Common myeloid progenitor, CD34-positive (primary cell): ENCODE measurements around the gene BBLN.

Experiments used
- CTCF ChIA-PET: fragments of 350-600 bp; sonication (Branson Sonifier 250); formaldehyde crosslinking; loops from one replicate; lab custom pipeline; 2021; ENCODE audit warnings: antibody characterized with exemption; lab: Charles Lee
- POLR2A ChIA-PET: fragments of 350-600 bp; sonication (Branson Sonifier 250); formaldehyde crosslinking; loops from one replicate; lab custom pipeline; 2021; ENCODE audit warnings: antibody characterized with exemption; lab: Charles Lee
- DNase-seq, 3 donors: peaks; one replicate each; pipeline versions ENCODE4 v3.0.0 to v3.0.0-alpha.2; 2013
- H3K27ac ChIP-seq, 2 experiments: 1 replicate in 1 of 2; 2 replicates in 1 of 2; pipeline ENCODE4 v1.7.0; 2013; ENCODE audit warnings: inconsistent platforms in 2 of 2, low read length in 2 of 2, mild to moderate bottlenecking in 2 of 2, low read depth in 1 of 2, moderate library complexity in 1 of 2; ENCODE audit not compliant: severe bottlenecking in 2 of 2, insufficient read depth in 1 of 2, poor library complexity in 1 of 2
- H3K27me3 ChIP-seq, 5 experiments: replicated peaks in 2 of 5; 1 replicate in 3 of 5; 2 replicates in 2 of 5; pipeline versions ENCODE4 v1.6.1 to v1.7.0; 2013; ENCODE audit warnings: low read length in 4 of 5, mild to moderate bottlenecking in 2 of 5, moderate library complexity in 2 of 5, inconsistent platforms in 1 of 5; ENCODE audit not compliant: insufficient read depth in 5 of 5, control insufficient read depth in 4 of 5
- H3K36me3 ChIP-seq, 4 experiments: 1 replicate in 2 of 4; 2 replicates in 2 of 4; pipeline versions ENCODE4 v1.6.1 to v1.7.0; 2013; ENCODE audit warnings: low read length in 3 of 4, control low read depth in 1 of 4, mild to moderate bottlenecking in 1 of 4; ENCODE audit not compliant: control insufficient read depth in 4 of 4, insufficient read depth in 4 of 4
- H3K4me1 ChIP-seq, 4 experiments: 1 replicate in 3 of 4; 2 replicates in 1 of 4; pipeline versions ENCODE4 v1.6.1 to v1.7.1; 2013; ENCODE audit warnings: low read length in 3 of 4, mild to moderate bottlenecking in 3 of 4, control low read depth in 1 of 4, inconsistent platforms in 1 of 4, moderate library complexity in 1 of 4; ENCODE audit not compliant: control insufficient read depth in 4 of 4, insufficient read depth in 4 of 4; ENCODE audit errors: control extremely low read depth in 1 of 4
- H3K4me3 ChIP-seq, 7 experiments: 1 replicate in 4 of 7; 2 replicates in 3 of 7; pipeline versions ENCODE4 v1.5.1 to v1.7.0; 2013; ENCODE audit warnings: mild to moderate bottlenecking in 7 of 7, low read length in 6 of 7, moderate library complexity in 6 of 7, inconsistent platforms in 2 of 7, low read depth in 2 of 7, control low read depth in 1 of 7; ENCODE audit not compliant: insufficient read depth in 4 of 7, control insufficient read depth in 1 of 7; ENCODE audit errors: extremely low read depth in 1 of 7
- H3K9me3 ChIP-seq, 5 experiments: 1 replicate in 4 of 5; 2 replicates in 1 of 5; pipeline versions ENCODE4 v1.6.1 to v1.7.1; 2013; ENCODE audit warnings: low read length in 4 of 5, mild to moderate bottlenecking in 2 of 5, inconsistent platforms in 1 of 5, low read depth in 1 of 5, moderate library complexity in 1 of 5; ENCODE audit not compliant: control insufficient read depth in 4 of 5, insufficient read depth in 2 of 5; ENCODE audit errors: control extremely low read depth in 1 of 5
- WGBS: methylation state at CpG from one replicate; pipeline ENCODE4 v1.1.5; 2013; ENCODE audit not compliant: insufficient coverage; 5-methylcytosine and 5-hydroxymethylcytosine counted together

BBLN gene

GRCh38 chr9:128206484-128206883 lies 46.4 kb downstream of the BBLN start:
- Histone ChIP-seq H3K36me3 (no peaks in the 10 kb centered on the region), H3K4me3 (no peak overlapping the region), H3K9me3 (no peaks in the 10 kb centered on the region), H3K27ac (no peak overlapping the region), H3K27me3 (no peaks in the 10 kb centered on the region), H3K4me1 (peaks cover 0 to 26% (median 14%) of the 10 kb centered on the region in 4 experiments)
- WGBS, result 86% methylated on average over 1 of the region's 3 CpGs
- POLR2A ChIA-PET, result no interaction called here
- CTCF ChIA-PET, result interaction anchor here (0.9 to 1.8 kb wide), 4 partner anchors 9 to 44 kb away, joined by 3 to 7 read pairs (median 4); no protein-coding TSS in a partner anchor
- no peak for DNase-seq

GRCh38 chr9:128206916-128207910 lies 47.1 kb downstream of the BBLN start:
- Histone ChIP-seq H3K4me1 (peaks cover 0 to 22% (median 14%) of the 10 kb centered on the region in 4 experiments), H3K27me3 (no peaks in the 10 kb centered on the region), H3K27ac (no peak overlapping the region), H3K36me3 (no peaks in the 10 kb centered on the region), H3K9me3 (no peaks in the 10 kb centered on the region), H3K4me3 (no peak overlapping the region)
- POLR2A ChIA-PET, result no interaction called here
- CTCF ChIA-PET, result interaction anchor here (0.9 to 1.8 kb wide), 4 partner anchors 9 to 43 kb away, joined by 3 to 7 read pairs (median 4); no protein-coding TSS in a partner anchor
- 93% methylated on average over 6 of the region's 15 CpGs for WGBS
- no peak for DNase-seq

GRCh38 chr9:128208386-128208785 lies 48.3 kb downstream of the BBLN start:
- Histone ChIP-seq H3K4me1 (peaks cover 0 to 15% (median 12%) of the 10 kb centered on the region in 4 experiments), H3K36me3 (no peaks in the 10 kb centered on the region), H3K9me3 (no peaks in the 10 kb centered on the region), H3K4me3 (no peak overlapping the region), H3K27ac (no peak overlapping the region), H3K27me3 (no peaks in the 10 kb centered on the region)
- WGBS, result 100% methylated on average over 7 of the region's 7 CpGs
- ChIA-PET POLR2A (no interaction called here), CTCF (interaction anchor here (1.0 to 1.7 kb wide), 3 partner anchors 13 to 82 kb away, joined by 3 to 4 read pairs (median 4); partner anchors contain the start of gene CIZ1)
- no peak for DNase-seq

- ChIA-PET POLR2A (no interaction called here), CTCF (interaction anchor here (1.0 to 1.5 kb wide), 3 partner anchors 14 to 82 kb away, joined by 3 to 4 read pairs (median 3); partner anchors contain the start of gene CIZ1)
- DNase-seq, result no peak
- no peak overlapping the region for H3K27ac ChIP-seq
- H3K4me1 ChIP-seq, result peaks cover 0 to 8% (median 6%) of the 10 kb centered on the region in 4 experiments
- no peak overlapping the region for H3K4me3 ChIP-seq
- WGBS, result 84% methylated on average over 8 of the region's 15 CpGs
- H3K36me3 ChIP-seq, result no peaks in the 10 kb centered on the region
- no peaks in the 10 kb centered on the region for H3K27me3 ChIP-seq
- H3K9me3 ChIP-seq, result no peaks in the 10 kb centered on the region
Observed at GRCh38 chr9:128208946-128209669, 49.0 kb downstream of the BBLN start.

- Histone ChIP-seq H3K9me3 (no peaks in the 10 kb centered on the region), H3K27me3 (no peaks in the 10 kb centered on the region), H3K36me3 (no peaks in the 10 kb centered on the region), H3K4me3 (no peak overlapping the region), H3K27ac (no peak overlapping the region), H3K4me1 (no peaks in the 10 kb centered on the region)
- WGBS, result 80% methylated on average over 8 of the region's 12 CpGs
- CTCF ChIA-PET, result interaction anchor here (1.1 to 1.2 kb wide), 2 partner anchors 14 to 44 kb away, joined by 3 read pairs; no protein-coding TSS in a partner anchor
- POLR2A ChIA-PET, result no interaction called here
- DNase-seq, result no peak
Observed at GRCh38 chr9:128211186-128211980, 51.3 kb downstream of the BBLN start.

GRCh38 chr9:128211981-128212281 lies 51.9 kb downstream of the BBLN start:
- Histone ChIP-seq H3K9me3 (no peaks in the 10 kb centered on the region), H3K36me3 (no peaks in the 10 kb centered on the region), H3K27ac (no peak overlapping the region), H3K4me3 (no peak overlapping the region), H3K27me3 (no peaks in the 10 kb centered on the region), H3K4me1 (no peaks in the 10 kb centered on the region)
- DNase-seq, result no peak
- 100% methylated on average over 1 of the region's 2 CpGs for WGBS
- ChIA-PET CTCF (interaction anchor here (1.1 to 2.0 kb wide), 3 partner anchors 15 to 43 kb away, joined by 3 to 4 read pairs (median 3); no protein-coding TSS in a partner anchor), POLR2A (no interaction called here)
